NT2/D1 (cell line): ENCODE results near the gene PHACTR1.

Experiments used
- SUZ12 ChIP-seq: IDR thresholded peaks from 2 replicates; pipeline ENCODE4 v1.6.1; 2011; ENCODE audit not compliant: insufficient read length, insufficient read depth; ENCODE audit errors: extremely low read depth
- ZNF274 ChIP-seq: IDR thresholded peaks from 2 replicates; pipeline ENCODE4 v1.6.1; 2011; ENCODE audit warnings: mild to moderate bottlenecking, low read depth, low read length

- no peak for TF ChIP-seq ZNF274
- TF ChIP-seq SUZ12 = no peak
These were observed 473.8 kb downstream of the PHACTR1 start for GRCh38 chr6:13190376-13190775.
